SH-SY5Y (cell line): ENCODE results near the gene EDIL3.

Source experiments
- GATA2 ChIP-seq: IDR thresholded peaks from 2 replicates; pipeline ENCODE4 v1.6.1; 2011; ENCODE audit warnings: mild to moderate bottlenecking, low read depth, low read length
- GATA3 ChIP-seq: IDR thresholded peaks from 2 replicates; pipeline ENCODE4 v1.6.1; 2011; ENCODE audit warnings: low read depth, mild to moderate bottlenecking, low read length, moderate library complexity

- TF ChIP-seq GATA3: no peak
- TF ChIP-seq GATA2: no peak
Measured at GRCh38 chr5:84299959-84300358, 84.7 kb downstream of the EDIL3 start.
